Subcutaneous adipose tissue (tissue), 4 donors: ENCODE measurements around the gene KIF14. TPM values are rescaled to one million over a fixed set of nuclear protein-coding genes. Genes with fewer than 3 reads are reported as not detected.

Experiments used
- CTCF ChIP-seq: fragments of 450-650 bp; IDR thresholded peaks from one replicate; pipeline ENCODE4 v1.5.1; 2016; ENCODE audit warnings: low read depth, mild to moderate bottlenecking, control low read depth, antibody characterized with exemption, moderate library complexity
- total RNA-seq, 4 donors: library from RNA; depleted of rRNA; stranded (reverse); fragments of >200 nt; gene quantifications; one replicate each; pipeline ENCODE4 v1.1.0, GENCODE V29; 2016

Gene KIF14
- total RNA-seq, 4 donors from 2014 or later = under 0.01 to 1.2 (median 0.52) TPM

- TF ChIP-seq CTCF = no peak
Measured at GRCh38 chr1:200525090-200525987, 95.2 kb downstream of the KIF14 start.

- no peak for TF ChIP-seq CTCF
Measured at GRCh38 chr1:200524092-200524491, 96.5 kb downstream of the KIF14 start.

GRCh38 chr1:200520735-200521134 lies 99.8 kb downstream of the KIF14 start:
- TF ChIP-seq CTCF = no peak

- TF ChIP-seq CTCF = no peak
Measured at GRCh38 chr1:200518524-200518923, 102.0 kb downstream of the KIF14 start.

GRCh38 chr1:200512191-200512590 lies 108.4 kb downstream of the KIF14 start:
- TF ChIP-seq CTCF = no peak

- no peak for TF ChIP-seq CTCF
Measured at GRCh38 chr1:200510228-200510623, 110.3 kb downstream of the KIF14 start.

GRCh38 chr1:200506471-200506870 lies 114.1 kb downstream of the KIF14 start:
- no peak for TF ChIP-seq CTCF
